Measurements from ENCODE around the gene GALNT10. TPM values are rescaled to one million over a fixed set of nuclear protein-coding genes. Genes with fewer than 3 reads are reported as not detected.

The GALNT10 gene
- total and polyA plus RNA-seq, 2 donors from 2014 or later, result 13.0 to 44.3 TPM

DNA sequence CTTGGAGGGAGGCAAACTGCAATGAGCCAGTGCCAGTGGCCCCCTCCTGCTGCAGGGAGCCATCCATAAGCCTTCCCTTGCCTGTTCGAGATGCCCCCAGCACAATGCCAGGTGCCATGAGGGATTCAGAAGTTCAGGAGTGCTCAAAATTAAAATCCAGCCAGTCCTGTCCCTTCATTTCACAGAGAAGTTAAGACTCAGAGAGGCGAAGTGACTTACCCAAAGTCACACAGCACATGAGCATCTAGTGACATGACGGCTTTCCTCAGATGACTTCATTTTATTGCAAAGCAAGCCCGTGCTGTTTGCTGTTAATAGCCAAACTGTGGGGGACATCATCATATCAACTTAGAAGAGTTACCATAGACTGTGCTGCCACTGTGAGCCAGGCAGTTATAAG, 185.9 kb downstream of the GALNT10 start:
- Histone ChIP-seq H3K9me3 (ENCODE audit: control insufficient read depth in 2 of 3, insufficient read depth in 1 of 3, low read length in 3 of 3) (no peaks in the 10 kb centered on the region), H3K9ac (ENCODE audit: low read length in 3 of 3) (no peak overlapping the region), H3K4me1 (ENCODE audit: control insufficient read depth in 2 of 3, insufficient read depth in 2 of 3, low read depth in 1 of 3, low read length in 3 of 3) (no peaks in the 10 kb centered on the region), H3K27ac (ENCODE audit: low read depth in 2 of 2, low read length in 2 of 2) (no peak overlapping the region), H3K4me3 (ENCODE audit: low read length in 3 of 3) (no peak overlapping the region), H3K27me3 (ENCODE audit: control insufficient read depth, insufficient read depth, low read length) (no peaks in the 10 kb centered on the region), H3K36me3 (ENCODE audit: control insufficient read depth in 2 of 3, insufficient read depth in 3 of 3, low read length in 3 of 3) (peaks cover 0 to 3% (median 0%) of the 10 kb centered on the region in 3 donors)
- DNase-seq (no peak), FAIRE-seq (no peak)
- TF ChIP-seq CTCF (IDR thresholded peaks at IDR 0.05; ENCODE audit: borderline replicate concordance, extremely low read depth, insufficient read depth), result no peak
- intact Hi-C loops (cut with DNase I), result no loop called here

GRCh38 chr5:154377754-154378533, 187.4 kb downstream of the GALNT10 start:
- TF ChIP-seq CTCF (IDR thresholded peaks at IDR 0.05; ENCODE audit: borderline replicate concordance, extremely low read depth, insufficient read depth), result no peak
- H3K4me1 ChIP-seq (ENCODE audit: control insufficient read depth in 2 of 3, insufficient read depth in 2 of 3, low read depth in 1 of 3, low read length in 3 of 3), result no peaks in the 10 kb centered on the region
- intact Hi-C loops (cut with DNase I), result no loop called here
- peaks cover 0 to 6% (median 0%) of the 10 kb centered on the region in 3 donors for H3K36me3 ChIP-seq (ENCODE audit: control insufficient read depth in 2 of 3, insufficient read depth in 3 of 3, low read length in 3 of 3)
- H3K4me3 ChIP-seq (ENCODE audit: low read length in 3 of 3), result no peak overlapping the region
- H3K27ac ChIP-seq (ENCODE audit: low read depth in 2 of 2, low read length in 2 of 2), result no peak overlapping the region
- H3K9me3 ChIP-seq (ENCODE audit: control insufficient read depth in 2 of 3, insufficient read depth in 1 of 3, low read length in 3 of 3), result no peaks in the 10 kb centered on the region
- FAIRE-seq (no peak), DNase-seq (no peak)
- H3K9ac ChIP-seq (ENCODE audit: low read length in 3 of 3), result no peak overlapping the region
- H3K27me3 ChIP-seq (ENCODE audit: control insufficient read depth, insufficient read depth, low read length), result no peaks in the 10 kb centered on the region

- DNase-seq, result no peak
- TF ChIP-seq CTCF (IDR thresholded peaks at IDR 0.05; ENCODE audit: borderline replicate concordance, extremely low read depth, insufficient read depth), result no peak
- Histone ChIP-seq H3K27me3 (ENCODE audit: control insufficient read depth, insufficient read depth, low read length) (no peaks in the 10 kb centered on the region), H3K36me3 (ENCODE audit: control insufficient read depth in 2 of 3, insufficient read depth in 3 of 3, low read length in 3 of 3) (peaks cover 0 to 6% (median 0%) of the 10 kb centered on the region in 3 donors), H3K4me1 (ENCODE audit: control insufficient read depth in 2 of 3, insufficient read depth in 2 of 3, low read depth in 1 of 3, low read length in 3 of 3) (peaks cover 0 to 11% (median 7%) of the 10 kb centered on the region in 3 donors), H3K9me3 (ENCODE audit: control insufficient read depth in 2 of 3, insufficient read depth in 1 of 3, low read length in 3 of 3) (no peaks in the 10 kb centered on the region), H3K9ac (ENCODE audit: low read length in 3 of 3) (no peak overlapping the region), H3K27ac (ENCODE audit: low read depth in 2 of 2, low read length in 2 of 2) (no peak overlapping the region), H3K4me3 (ENCODE audit: low read length in 3 of 3) (no peak overlapping the region)
- intact Hi-C loops (cut with DNase I), result no loop called here
- FAIRE-seq, result no peak
These were observed 189.7 kb downstream of the GALNT10 start for GRCh38 chr5:154380263-154380662.
